ENCODE data around the gene HERC3.

Gene HERC3

DNA sequence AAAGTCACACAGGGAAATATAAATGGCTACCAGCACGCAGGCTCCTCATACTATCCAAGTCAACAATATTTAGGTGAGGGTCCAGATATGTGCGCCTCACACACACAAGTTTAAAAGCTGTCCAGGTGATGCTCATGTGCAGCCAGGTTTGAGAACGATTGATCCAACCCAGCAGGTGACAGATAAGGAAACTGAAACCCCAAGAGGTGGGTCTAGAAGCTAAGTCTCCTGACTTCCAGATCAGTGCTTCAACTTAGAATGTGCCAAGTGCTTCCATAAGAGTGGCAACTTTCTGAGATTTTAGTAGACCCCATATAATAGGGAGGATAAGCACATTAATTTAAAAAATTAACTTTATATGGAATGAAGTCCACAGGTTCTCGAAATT lies 159.8 kb downstream of the HERC3 start:
- no peak for DNase-seq

DNA sequence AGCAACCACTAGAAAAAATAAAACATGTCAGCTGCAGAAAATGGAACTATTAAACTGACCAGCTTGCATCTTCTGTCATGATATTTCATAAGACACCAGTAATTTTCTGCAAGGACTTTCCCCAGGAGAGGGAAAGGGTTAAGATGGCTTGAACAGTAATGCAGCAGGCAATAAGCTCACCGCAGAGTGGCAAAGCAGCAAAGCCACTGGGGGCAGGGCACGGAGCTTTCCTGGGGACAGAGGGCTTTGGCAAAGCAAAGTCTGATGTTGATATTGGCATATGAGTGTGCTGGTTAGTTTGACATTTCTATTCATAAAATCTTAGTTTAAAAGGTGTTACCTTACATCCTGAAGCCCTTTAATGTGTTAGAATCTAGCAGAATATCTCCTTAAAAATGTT lies 160.5 kb downstream of the HERC3 start:
- DNase-seq: no peak

DNA sequence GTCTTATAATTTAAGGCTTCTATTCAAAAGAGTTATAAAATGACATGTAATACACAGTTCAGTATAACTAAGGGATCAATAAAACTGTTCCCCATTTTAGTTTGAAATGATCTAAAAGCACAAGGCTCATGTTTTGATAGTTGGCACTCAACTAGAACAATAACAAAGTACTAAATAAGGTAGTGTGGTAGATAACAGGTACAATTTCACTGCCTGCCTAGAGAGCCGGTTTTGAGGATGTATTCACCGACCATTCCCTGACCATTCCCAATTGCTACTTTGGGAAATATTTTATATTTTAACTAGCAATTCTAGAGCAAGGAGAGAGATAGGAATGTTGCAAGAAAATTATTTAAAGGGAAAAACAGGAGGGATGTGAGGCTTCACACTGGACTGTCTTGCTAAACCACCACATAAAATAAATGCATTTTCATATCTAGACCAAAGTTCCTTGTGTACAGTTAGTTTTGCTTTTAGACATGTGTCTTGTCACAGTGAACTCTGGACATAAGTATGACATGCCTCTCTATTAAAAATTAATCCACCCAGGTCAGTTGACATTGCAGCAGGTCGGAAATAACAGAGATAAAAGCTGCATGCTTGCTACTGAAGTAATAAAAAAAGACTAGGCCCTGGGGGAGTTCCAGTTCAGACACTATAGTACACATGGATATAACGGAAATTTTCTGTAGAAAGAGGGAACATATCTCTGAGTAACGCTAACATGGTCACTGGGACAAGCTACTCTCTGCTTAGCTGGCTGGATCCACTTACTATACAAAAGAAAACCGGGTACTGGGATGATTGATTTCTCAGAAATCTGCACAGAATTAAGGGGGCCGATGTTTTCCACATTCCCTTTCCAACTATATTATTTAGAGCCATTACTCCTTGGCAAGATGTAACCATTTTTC lies 161.6 kb downstream of the HERC3 start:
- no peak for DNase-seq

DNA sequence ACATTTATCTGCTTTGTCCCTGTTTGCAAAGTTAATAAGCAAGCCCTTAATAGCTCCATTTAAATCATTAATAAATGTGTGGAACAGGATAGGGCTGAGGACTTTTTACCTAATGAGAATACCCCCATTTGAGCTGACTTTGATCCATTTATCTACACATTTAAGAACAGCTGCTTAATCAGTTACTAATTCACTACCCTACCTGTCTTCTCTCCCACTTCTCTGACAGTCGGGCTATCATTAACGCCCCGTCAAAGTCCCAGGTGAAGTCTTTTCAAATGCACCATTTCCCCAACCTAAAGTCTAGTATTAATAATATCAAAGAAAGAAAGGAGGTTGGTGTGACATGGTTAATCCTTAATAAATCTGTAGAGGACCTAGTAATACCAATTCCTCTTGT lies 162.5 kb downstream of the HERC3 start:
- DNase-seq: no peak

DNA sequence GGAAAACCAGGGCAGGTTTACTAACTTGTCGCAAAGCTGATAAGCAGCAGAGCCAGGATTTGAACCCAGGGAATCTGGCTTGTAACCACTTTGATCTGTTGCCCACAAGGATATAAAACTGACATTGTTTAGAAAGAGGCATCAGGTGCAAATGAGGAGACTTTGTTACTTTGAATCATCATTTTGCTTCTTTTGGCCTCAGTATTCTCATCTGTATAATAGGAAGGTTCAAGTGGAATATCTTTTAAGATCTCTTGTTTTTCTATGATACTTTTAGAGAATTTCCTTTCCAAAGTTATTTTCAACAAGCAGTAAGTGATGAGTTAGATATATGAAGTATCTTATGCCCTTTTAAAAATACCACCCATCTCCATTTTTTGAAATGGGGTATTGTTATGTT lies 163.2 kb downstream of the HERC3 start:
- DNase-seq: no peak

DNA sequence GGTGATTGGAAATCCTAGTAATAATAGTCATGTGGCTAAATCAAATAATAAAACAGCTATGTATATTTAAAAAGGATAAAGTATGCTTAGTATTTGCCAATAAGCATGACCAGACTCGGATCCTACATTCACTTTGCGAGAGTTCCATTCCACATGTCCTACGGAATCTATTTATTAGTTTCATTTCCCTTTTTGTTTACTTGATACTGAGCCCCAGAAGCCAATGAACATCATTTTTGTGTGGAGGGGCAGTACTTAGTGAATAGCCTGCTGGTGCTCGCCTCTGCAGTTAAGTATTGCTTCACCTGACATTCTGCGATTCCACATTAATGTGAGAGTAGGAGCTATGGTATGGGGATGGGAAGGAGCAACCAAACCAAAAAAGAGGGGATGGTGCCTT lies 163.9 kb downstream of the HERC3 start:
- no peak for DNase-seq

DNA sequence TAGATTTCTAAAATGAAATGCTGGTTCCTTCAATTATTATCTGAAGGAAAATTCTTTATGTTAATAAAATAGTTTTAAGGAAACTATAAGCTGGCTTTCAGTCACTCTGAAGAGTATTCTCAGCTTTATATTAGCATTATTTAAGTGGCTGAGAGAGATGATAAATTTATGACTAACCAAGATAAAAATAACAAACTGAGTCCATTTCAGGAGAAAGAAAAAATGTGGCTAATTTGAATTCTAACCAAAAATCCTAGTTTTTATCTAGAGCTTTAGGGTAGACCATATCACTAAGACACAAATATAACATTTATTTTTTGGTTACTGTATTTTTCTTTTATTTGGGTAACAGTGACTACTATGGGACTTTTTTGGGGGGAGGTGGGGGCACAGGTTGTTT lies 164.8 kb downstream of the HERC3 start:
- DNase-seq: no peak

DNA sequence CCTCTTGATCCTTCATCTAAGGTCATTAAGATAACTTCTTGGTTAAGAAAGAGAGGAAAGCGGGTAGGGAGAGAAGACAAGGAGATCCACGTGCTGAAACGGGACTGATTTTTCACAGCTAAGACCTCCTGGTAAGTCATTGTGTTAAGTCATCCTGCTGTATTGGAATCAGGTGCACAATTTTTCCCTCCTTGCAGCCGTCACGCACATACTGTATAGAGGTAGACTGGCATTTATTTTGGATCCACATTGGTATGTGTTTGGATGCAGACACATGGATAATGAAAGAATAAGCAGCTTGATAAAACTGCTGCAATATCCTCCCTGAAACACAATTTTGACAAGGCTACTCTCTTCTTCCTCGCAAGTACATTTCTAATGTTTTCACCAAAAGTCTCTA lies 165.5 kb downstream of the HERC3 start:
- no peak for DNase-seq
